Breast epithelium (tissue), 3 donors: ENCODE data around the gene CCDC85A.

Source experiments
- POLR2A ChIP-seq: fragments of 450-650 bp; IDR thresholded peaks from one replicate; pipeline ENCODE4 v1.6.1; 2016; ENCODE audit warnings: antibody characterized with exemption, mild to moderate bottlenecking, moderate library complexity
- POLR2AphosphoS5 ChIP-seq, 3 donors: sonication (generic); formaldehyde crosslinking; IDR thresholded peaks; one replicate each; pipeline ENCODE4 v1.6.1; 2017; ENCODE audit warnings: antibody characterized with exemption in 3 of 3

- TF ChIP-seq POLR2A (no peak), POLR2AphosphoS5 (IDR thresholded peaks at IDR 0.05) (no peak)
Observed at GRCh38 chr2:56331810-56332209, 148.0 kb downstream of the CCDC85A start.
